Upper lobe of left lung (tissue), 6 donors: Measurements from ENCODE around the gene PARD3B. TPM values are rescaled to one million over a fixed set of nuclear protein-coding genes. Genes with fewer than 3 reads are reported as not detected.

Source experiments
- ATAC-seq, 2 donors: fragments of 200-7000 bp; cut with Tn5 transposase; one replicate each; pipeline ENCODE4 v1.9.1; 2022; ENCODE audit warnings: mild to moderate bottlenecking in 2 of 2, moderate library complexity in 2 of 2; ENCODE audit not compliant: low FRiP score in 2 of 2
- DNase-seq, 2 donors: peaks; one replicate each; pipeline ENCODE4 v3.0.0-alpha.2; 2019 to 2020
- H3K27ac ChIP-seq, 4 donors: fragments of 200-600 bp; sonication (generic); one replicate each; pipeline ENCODE4 v1.5.1; 2016 to 2019
- H3K27me3 ChIP-seq, 4 donors: fragments of 200-600 bp; sonication (generic); one replicate each; pipeline ENCODE4 v1.5.1; 2017 to 2019
- H3K36me3 ChIP-seq, 4 donors: fragments of 200-600 bp; sonication (generic); one replicate each; pipeline ENCODE4 v1.5.1; 2016 to 2019
- H3K4me1 ChIP-seq, 4 donors: fragments of 200-600 bp; sonication (generic); one replicate each; pipeline ENCODE4 v1.5.1; 2018 to 2019
- H3K4me3 ChIP-seq, 4 donors: fragments of 200-600 bp; sonication (generic); one replicate each; pipeline ENCODE4 v1.5.1; 2017 to 2019; ENCODE audit warnings: mild to moderate bottlenecking in 2 of 4, moderate library complexity in 1 of 4
- H3K9me3 ChIP-seq, 4 donors: fragments of 200-600 bp; sonication (generic); one replicate each; pipeline ENCODE4 v1.5.1; 2018 to 2019
- EP300 ChIP-seq, 4 donors: sonication (generic); formaldehyde crosslinking; IDR thresholded peaks; one replicate each; pipeline ENCODE4 v1.5.1; 2017; ENCODE audit warnings: antibody characterized with exemption in 4 of 4, control low read depth in 2 of 4
- POLR2A ChIP-seq, 4 donors: fragments of 450-650 bp; IDR thresholded peaks; one replicate each; pipeline ENCODE4 v1.5.1; 2016 to 2017; ENCODE audit warnings: antibody characterized with exemption in 4 of 4, mild to moderate bottlenecking in 2 of 4
- POLR2AphosphoS5 ChIP-seq, 2 donors: sonication (generic); formaldehyde crosslinking; IDR thresholded peaks; one replicate each; pipeline ENCODE4 v1.5.1; 2017; ENCODE audit warnings: antibody characterized with exemption in 2 of 2
- WGBS, 2 donors: methylation state at CpG; one replicate each; pipeline ENCODE4 v1.1.5; 2017 to 2018; 5-methylcytosine and 5-hydroxymethylcytosine counted together
- total RNA-seq, 6 donors: library from RNA; depleted of rRNA in 4 of 6; stranded (reverse); fragments of >200 nt in 4 of 6; gene quantifications; one replicate each; pipeline versions ENCODE4 v1.1.0 to v1.2.1, GENCODE V29; 2016 to 2021
- TF ChIP-seq, protein P1 (sequence below), 6 experiments: fragments of 450-650 bp in 4 of 6; fragments of 200-600 bp in 2 of 6; sonication (generic) in 2 of 6; IDR thresholded peaks; one replicate each; pipeline ENCODE4 v1.5.1; 2016 to 2019; ENCODE audit warnings: antibody characterized with exemption in 6 of 6
- donor health status: DM: no; HTN: no; CAD: no; lungs with moderate emphysema.
- donor health status: DM: no; HTN: yes; CAD: no; lungs with severe emphysema.

Gene PARD3B
- total RNA-seq, 6 donors from 2014 or later = 17.8 to 44.9 (median 24.2) TPM

DNA sequence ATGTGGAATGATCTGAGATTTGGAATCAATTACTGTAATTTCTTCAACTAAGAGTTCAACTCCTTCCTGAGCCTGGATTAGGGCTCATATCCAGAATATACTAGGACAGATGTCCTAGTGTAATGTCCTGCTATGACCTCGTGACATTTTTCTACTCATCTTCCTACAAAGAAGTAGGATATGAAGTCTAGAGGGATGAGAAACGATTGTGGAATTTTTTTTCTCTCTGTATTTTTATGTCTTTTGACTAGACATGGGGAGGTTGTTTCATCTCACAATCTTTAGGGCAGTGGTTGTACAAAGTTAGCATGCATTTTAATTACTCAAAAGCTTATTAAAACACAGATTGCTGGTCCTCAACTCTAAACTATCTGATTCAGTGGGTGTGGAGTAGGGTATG is 203.0 kb downstream of the PARD3B start:
- Histone ChIP-seq H3K9me3 (no peaks in the 10 kb centered on the region), H3K4me3 (no peak overlapping the region), H3K27me3 (no peaks in the 10 kb centered on the region), H3K36me3 (no peaks in the 10 kb centered on the region), H3K27ac (no peak overlapping the region), H3K4me1 (no peaks in the 10 kb centered on the region)
- WGBS, 2 donors = 86 to 90% methylated on average over 2 of the region's 2 CpGs
- TF ChIP-seq POLR2A (IDR thresholded peaks at IDR 0.05) (no peak), EP300 (IDR thresholded peaks at IDR 0.05) (no peak), POLR2AphosphoS5 (IDR thresholded peaks at IDR 0.05) (no peak)
- TF ChIP-seq, protein P1, sequence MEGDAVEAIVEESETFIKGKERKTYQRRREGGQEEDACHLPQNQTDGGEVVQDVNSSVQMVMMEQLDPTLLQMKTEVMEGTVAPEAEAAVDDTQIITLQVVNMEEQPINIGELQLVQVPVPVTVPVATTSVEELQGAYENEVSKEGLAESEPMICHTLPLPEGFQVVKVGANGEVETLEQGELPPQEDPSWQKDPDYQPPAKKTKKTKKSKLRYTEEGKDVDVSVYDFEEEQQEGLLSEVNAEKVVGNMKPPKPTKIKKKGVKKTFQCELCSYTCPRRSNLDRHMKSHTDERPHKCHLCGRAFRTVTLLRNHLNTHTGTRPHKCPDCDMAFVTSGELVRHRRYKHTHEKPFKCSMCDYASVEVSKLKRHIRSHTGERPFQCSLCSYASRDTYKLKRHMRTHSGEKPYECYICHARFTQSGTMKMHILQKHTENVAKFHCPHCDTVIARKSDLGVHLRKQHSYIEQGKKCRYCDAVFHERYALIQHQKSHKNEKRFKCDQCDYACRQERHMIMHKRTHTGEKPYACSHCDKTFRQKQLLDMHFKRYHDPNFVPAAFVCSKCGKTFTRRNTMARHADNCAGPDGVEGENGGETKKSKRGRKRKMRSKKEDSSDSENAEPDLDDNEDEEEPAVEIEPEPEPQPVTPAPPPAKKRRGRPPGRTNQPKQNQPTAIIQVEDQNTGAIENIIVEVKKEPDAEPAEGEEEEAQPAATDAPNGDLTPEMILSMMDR (IDR thresholded peaks at IDR 0.05) = no peak
- no peak for ATAC-seq
- DNase-seq = no peak

GRCh38 chr2:204749319-204749718 is 204.0 kb downstream of the PARD3B start:
- Histone ChIP-seq H3K36me3 (no peaks in the 10 kb centered on the region), H3K4me3 (no peak overlapping the region), H3K4me1 (no peaks in the 10 kb centered on the region), H3K9me3 (no peaks in the 10 kb centered on the region), H3K27me3 (no peaks in the 10 kb centered on the region), H3K27ac (no peak overlapping the region)
- TF ChIP-seq EP300 (IDR thresholded peaks at IDR 0.05) (no peak), POLR2AphosphoS5 (IDR thresholded peaks at IDR 0.05) (no peak), POLR2A (IDR thresholded peaks at IDR 0.05) (no peak)
- TF ChIP-seq, protein P1 (IDR thresholded peaks at IDR 0.05) = no peak
- no peak for ATAC-seq
- no peak for DNase-seq
- WGBS, 2 donors = 91 to 94% methylated on average over 3 of the region's 3 CpGs

GRCh38 chr2:204750389-204750788 is 205.1 kb downstream of the PARD3B start:
- no peak overlapping the region for H3K4me3 ChIP-seq
- ATAC-seq = no peak

GRCh38 chr2:204751472-204751871 is 206.2 kb downstream of the PARD3B start:
- Histone ChIP-seq H3K36me3 (no peaks in the 10 kb centered on the region), H3K27ac (no peak overlapping the region), H3K27me3 (no peaks in the 10 kb centered on the region), H3K4me1 (no peaks in the 10 kb centered on the region), H3K4me3 (no peak overlapping the region), H3K9me3 (no peaks in the 10 kb centered on the region)
- DNase-seq (no peak), ATAC-seq (no peak)
- TF ChIP-seq, protein P1 (IDR thresholded peaks at IDR 0.05) = no peak
- no peak for TF ChIP-seq POLR2AphosphoS5 (IDR thresholded peaks at IDR 0.05)
- TF ChIP-seq POLR2A (IDR thresholded peaks at IDR 0.05) = no peak
- no peak for TF ChIP-seq EP300 (IDR thresholded peaks at IDR 0.05)

More at GRCh38 chr2:204750389-204750788, 205.1 kb downstream of the PARD3B start:
- DNase-seq = no peak
- Histone ChIP-seq H3K36me3 (no peaks in the 10 kb centered on the region), H3K4me1 (no peaks in the 10 kb centered on the region), H3K27ac (no peak overlapping the region), H3K27me3 (no peaks in the 10 kb centered on the region), H3K9me3 (no peaks in the 10 kb centered on the region)
- no peak for TF ChIP-seq EP300 (IDR thresholded peaks at IDR 0.05)
- TF ChIP-seq POLR2AphosphoS5 (IDR thresholded peaks at IDR 0.05) = no peak
- TF ChIP-seq, protein P1 (IDR thresholded peaks at IDR 0.05) = no peak
- no peak for TF ChIP-seq POLR2A (IDR thresholded peaks at IDR 0.05)
- 88 to 92% methylated on average over 5 of the region's 5 CpGs for WGBS, 2 donors

DNA sequence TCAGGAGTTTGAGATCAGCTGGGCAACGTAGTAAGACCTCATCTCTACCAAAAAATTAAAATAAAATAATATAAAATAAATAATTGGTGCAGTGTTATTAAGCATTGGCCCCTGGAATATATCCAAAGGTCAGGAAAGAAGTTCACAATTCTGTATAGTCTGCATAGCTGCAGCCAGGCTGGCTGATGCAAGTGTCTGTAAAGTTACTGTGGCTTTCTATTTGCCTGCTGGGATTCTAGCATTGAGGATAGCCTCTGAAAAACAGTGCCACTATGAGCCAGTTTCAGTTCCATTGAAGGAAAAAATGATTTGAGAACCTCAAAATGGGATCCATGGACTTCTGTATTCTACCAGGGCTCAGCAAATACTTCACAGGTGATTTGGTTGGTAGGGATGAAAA is 208.6 kb downstream of the PARD3B start:
- 78 to 84% methylated on average over 1 of the region's 1 CpG for WGBS, 2 donors
- DNase-seq = no peak
- Histone ChIP-seq H3K4me1 (no peaks in the 10 kb centered on the region), H3K27ac (no peak overlapping the region), H3K27me3 (no peaks in the 10 kb centered on the region), H3K4me3 (no peak overlapping the region), H3K9me3 (no peaks in the 10 kb centered on the region), H3K36me3 (no peaks in the 10 kb centered on the region)
- TF ChIP-seq, protein P1 (IDR thresholded peaks at IDR 0.05) = no peak
- TF ChIP-seq POLR2AphosphoS5 (IDR thresholded peaks at IDR 0.05) (no peak), POLR2A (IDR thresholded peaks at IDR 0.05) (no peak), EP300 (IDR thresholded peaks at IDR 0.05) (no peak)
- ATAC-seq = no peak
